Measurements from ENCODE around the gene FURIN.

Gene FURIN

DNA sequence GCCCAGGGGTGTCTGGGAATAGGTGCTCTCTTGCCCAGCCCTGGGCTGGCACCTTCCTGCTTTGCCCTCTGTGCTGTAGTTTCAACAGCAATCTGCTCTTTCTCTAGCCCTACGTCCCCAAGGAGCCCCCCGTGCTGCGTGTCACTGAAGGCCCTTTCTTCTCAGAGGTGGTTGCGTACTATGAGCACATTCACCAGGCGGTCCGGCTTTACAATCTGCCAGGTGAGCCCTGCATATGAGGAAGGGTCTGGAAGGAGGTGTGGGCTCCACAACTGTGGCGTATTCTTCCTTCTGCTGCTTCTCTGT is 44.3 kb downstream of the FURIN start:
- Mint-ChIP-seq H3K4me3 (no peak overlapping the region), H3K27me3 (ENCODE audit: low read depth) (no peaks in the 10 kb centered on the region), H3K9me3 (no peaks in the 10 kb centered on the region), H3K27ac (no peak overlapping the region), H3K4me1 (peaks cover 12% of the 10 kb centered on the region), H3K36me3 (ENCODE audit: low read depth) (peaks cover 35% of the 10 kb centered on the region)
- TF ChIP-seq, protein P1, sequence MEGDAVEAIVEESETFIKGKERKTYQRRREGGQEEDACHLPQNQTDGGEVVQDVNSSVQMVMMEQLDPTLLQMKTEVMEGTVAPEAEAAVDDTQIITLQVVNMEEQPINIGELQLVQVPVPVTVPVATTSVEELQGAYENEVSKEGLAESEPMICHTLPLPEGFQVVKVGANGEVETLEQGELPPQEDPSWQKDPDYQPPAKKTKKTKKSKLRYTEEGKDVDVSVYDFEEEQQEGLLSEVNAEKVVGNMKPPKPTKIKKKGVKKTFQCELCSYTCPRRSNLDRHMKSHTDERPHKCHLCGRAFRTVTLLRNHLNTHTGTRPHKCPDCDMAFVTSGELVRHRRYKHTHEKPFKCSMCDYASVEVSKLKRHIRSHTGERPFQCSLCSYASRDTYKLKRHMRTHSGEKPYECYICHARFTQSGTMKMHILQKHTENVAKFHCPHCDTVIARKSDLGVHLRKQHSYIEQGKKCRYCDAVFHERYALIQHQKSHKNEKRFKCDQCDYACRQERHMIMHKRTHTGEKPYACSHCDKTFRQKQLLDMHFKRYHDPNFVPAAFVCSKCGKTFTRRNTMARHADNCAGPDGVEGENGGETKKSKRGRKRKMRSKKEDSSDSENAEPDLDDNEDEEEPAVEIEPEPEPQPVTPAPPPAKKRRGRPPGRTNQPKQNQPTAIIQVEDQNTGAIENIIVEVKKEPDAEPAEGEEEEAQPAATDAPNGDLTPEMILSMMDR (IDR thresholded peaks at IDR 0.05; ENCODE audit: unreplicated experiment in 3 of 3), result no peak

DNA sequence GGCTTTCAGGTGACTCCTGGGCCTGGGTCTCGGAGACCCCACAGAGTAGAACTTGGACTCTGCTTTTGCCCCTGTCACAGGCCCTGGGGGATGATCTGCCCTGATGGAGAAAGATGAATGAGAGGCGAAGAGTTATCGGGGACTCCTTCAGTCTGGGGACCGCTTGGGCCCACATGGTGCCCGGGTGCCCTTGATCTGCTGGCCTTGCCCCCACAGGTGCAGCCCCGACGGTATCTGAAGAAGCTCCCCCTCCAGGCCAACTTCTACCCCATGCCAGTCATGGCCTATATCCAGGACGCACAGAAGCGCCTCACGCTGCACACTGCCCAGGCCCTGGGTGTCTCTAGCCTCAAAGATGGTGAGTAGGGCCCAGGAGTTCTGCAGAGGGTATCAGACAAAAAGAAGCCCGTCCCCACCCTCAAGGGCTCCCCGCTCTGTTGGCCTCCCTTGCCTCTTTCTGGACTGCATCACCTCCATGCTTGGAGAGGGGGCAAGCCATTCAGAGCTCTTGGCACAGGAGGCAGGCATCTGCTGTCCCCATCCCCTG is 45.1 kb downstream of the FURIN start:
- H3K9me3 Mint-ChIP-seq, result no peaks in the 10 kb centered on the region
- no peak overlapping the region for H3K4me3 Mint-ChIP-seq
- H3K36me3 Mint-ChIP-seq (ENCODE audit: low read depth), result peaks cover 40% of the 10 kb centered on the region
- H3K4me1 Mint-ChIP-seq, result peaks cover 12% of the 10 kb centered on the region
- H3K27ac Mint-ChIP-seq, result no peak overlapping the region
- TF ChIP-seq, protein P1 (IDR thresholded peaks at IDR 0.05; ENCODE audit: unreplicated experiment in 3 of 3), result no peak
- no peaks in the 10 kb centered on the region for H3K27me3 Mint-ChIP-seq (ENCODE audit: low read depth)

DNA sequence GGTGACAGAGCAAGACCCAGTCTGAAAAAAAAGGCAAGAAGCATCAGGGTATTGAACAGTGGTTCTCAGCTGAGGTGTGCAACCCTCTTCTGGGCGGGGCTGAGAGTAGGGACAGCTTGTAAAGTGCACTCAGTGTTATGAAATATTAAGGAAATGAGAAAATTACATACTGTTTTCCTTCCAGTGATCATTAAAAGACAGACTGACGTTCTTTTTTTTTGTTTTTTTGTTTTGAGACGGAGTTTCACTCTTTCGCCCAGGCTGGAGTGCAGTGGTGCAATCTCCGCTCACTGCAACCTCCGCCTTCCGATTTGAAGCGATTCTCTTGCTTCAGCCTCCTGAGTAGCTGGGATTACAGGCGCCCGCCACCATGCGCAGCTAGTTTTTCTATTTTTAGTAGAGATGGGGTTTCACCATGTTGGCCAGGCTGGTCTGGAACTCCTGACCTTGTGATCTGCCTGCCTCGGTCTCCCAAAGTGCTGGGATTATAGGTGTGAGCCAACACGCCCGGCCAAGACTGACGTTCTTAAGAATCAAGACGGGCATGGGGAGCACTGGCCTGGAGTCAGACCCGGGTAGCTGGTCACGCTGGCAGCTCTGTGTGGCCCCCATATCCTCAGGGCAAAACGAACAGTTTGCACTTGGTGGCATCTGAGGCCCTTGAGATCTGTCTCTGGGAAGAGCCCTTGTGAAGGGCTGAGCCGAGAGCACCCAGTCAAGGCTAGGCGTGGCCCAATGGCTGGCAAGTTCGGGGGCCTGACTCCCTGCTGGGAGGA is 46.1 kb downstream of the FURIN start:
- no peak overlapping the region for H3K4me3 Mint-ChIP-seq
- peaks cover 12% of the 10 kb centered on the region for H3K4me1 Mint-ChIP-seq
- TF ChIP-seq, protein P1 (IDR thresholded peaks at IDR 0.05; ENCODE audit: unreplicated experiment in 3 of 3), result no peak
- H3K9me3 Mint-ChIP-seq, result no peaks in the 10 kb centered on the region
- peaks cover 40% of the 10 kb centered on the region for H3K36me3 Mint-ChIP-seq (ENCODE audit: low read depth)
- H3K27me3 Mint-ChIP-seq (ENCODE audit: low read depth), result no peaks in the 10 kb centered on the region
- peak overlapping the region in 1 of 3 experiments; percentile 63 for H3K27ac Mint-ChIP-seq

DNA sequence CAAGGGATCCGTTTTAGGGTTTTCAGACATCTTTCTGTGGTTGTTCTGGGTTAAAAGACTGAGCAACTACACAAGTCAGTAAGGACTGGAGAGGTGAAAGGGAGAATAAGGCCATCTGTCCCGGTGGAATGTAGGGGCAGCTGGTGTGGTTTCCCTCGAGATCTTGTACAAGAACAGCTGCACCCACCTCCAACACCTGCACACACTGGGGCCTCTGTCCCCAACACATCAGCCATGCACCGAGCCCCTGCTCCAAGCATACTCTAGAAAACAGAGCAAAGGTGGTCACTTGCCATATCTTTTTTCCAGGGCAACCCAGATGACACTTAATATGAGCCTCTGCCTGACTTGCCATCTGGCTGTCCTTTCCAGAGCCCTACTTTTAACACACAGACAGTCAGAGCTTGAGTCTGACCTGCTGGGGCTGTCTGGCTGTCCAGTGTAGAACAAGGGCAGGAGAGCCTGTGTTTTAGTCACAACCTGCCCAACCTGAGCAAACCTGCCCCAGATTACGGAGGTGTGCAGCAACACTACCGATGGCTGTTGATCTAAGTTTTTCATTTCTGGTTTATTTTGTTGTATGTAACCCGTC is 46.9 kb downstream of the FURIN start:
- Mint-ChIP-seq H3K27ac (peak overlapping the region in 2 of 3 experiments; percentile 2 to 63), H3K9me3 (no peaks in the 10 kb centered on the region), H3K27me3 (ENCODE audit: low read depth) (no peaks in the 10 kb centered on the region), H3K36me3 (ENCODE audit: low read depth) (peaks cover 48% of the 10 kb centered on the region), H3K4me3 (no peak overlapping the region), H3K4me1 (peaks cover 12% of the 10 kb centered on the region)
- TF ChIP-seq, protein P1 (IDR thresholded peaks at IDR 0.05; ENCODE audit: unreplicated experiment in 3 of 3), result no peak

DNA sequence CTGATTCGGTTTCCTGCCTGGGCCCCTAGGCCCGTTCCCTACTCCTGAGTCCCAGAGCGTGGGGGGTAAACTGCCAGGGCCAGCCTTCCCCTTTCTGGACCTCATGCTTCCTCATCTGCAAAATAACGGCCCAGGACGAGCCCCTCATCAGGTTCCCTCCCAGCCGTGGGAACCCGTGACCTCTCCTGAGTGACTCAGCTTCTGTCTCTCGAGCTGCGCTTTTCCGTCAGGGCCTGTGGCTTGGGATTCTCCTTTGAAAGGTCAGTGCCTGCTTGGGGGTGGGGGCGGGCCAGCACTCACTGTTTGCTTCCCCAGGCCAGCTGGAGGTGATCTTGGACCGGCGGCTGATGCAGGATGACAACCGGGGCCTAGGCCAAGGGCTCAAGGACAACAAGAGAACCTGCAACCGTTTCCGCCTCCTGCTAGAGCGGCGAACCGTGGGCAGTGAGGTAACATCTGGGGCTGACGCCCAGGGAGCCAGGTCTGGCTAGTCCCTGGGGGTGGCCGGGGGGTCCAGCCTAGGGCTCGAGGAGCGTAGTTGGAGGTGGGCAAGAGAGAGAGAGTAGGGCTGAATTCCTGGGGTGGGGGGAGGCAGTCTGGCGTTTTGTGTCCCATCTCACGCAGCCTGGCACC is 47.5 kb downstream of the FURIN start:
- peak overlapping the region in 2 of 3 experiments; percentile 2 to 63 for H3K27ac Mint-ChIP-seq
- H3K4me1 Mint-ChIP-seq, result peaks cover 12% of the 10 kb centered on the region
- no peaks in the 10 kb centered on the region for H3K9me3 Mint-ChIP-seq
- TF ChIP-seq, protein P1 (IDR thresholded peaks at IDR 0.05; ENCODE audit: unreplicated experiment in 3 of 3), result no peak
- H3K36me3 Mint-ChIP-seq (ENCODE audit: low read depth), result peaks cover 51% of the 10 kb centered on the region
- H3K27me3 Mint-ChIP-seq (ENCODE audit: low read depth), result no peaks in the 10 kb centered on the region
- H3K4me3 Mint-ChIP-seq, result no peak overlapping the region

All from nephron (organoid).